ENCODE data around the gene LMLN. TPM values are rescaled to one million over a fixed set of nuclear protein-coding genes. Genes with fewer than 3 reads are reported as not detected.

Gene LMLN
- total and polyA plus RNA-seq, 2 donors (not counting 1 experiment from before 2014, with no cell fraction given), result 6.6 to 7.1 TPM

DNA sequence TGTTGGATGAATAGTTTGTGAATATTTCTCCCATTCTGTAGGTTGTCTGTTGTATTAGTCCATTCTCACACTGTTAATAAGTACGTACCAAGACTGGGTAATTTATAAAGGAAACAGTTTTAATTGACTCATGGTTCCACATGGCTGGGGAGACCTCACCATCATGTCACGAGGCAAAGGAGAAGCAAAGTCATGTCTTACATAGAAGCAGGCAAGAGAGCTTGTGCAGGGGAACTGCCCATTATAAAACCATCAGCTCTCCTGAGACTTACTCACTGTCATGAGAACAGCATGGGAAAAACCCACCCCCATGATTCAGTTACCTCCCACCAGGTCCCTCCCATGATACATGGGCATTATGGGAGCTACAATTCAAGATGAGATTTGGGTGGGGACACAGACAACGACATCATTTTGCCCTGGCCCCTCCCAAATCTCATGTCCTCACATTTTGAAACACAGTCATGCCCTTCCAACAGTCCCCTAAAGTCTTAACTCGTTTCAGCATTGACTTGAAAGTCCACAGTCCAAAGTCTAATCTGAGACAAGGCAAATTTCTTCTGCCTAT, 133.2 kb downstream of the LMLN start:
- H3K27ac ChIP-seq (ENCODE audit: insufficient read depth, low read length), result no peak overlapping the region
- H3K4me2 ChIP-seq (ENCODE audit: extremely low read depth, insufficient read depth, low read length), result no peak overlapping the region
- no peak overlapping the region for H3K9ac ChIP-seq (ENCODE audit: insufficient read depth, low read length)
- H3K27me3 ChIP-seq (ENCODE audit: control insufficient read depth, insufficient read depth, low read length), result peaks cover 6% of the 10 kb centered on the region
- no peaks in the 10 kb centered on the region for H3K9me3 ChIP-seq (ENCODE audit: control insufficient read depth, insufficient read depth, low read depth, low read length)
- no peak overlapping the region for H3K4me3 ChIP-seq (replicated peaks in 1 of 4; ENCODE audit: control extremely low read depth in 1 of 4, insufficient read depth in 1 of 4, low read depth in 3 of 4, low read length in 4 of 4)
- no peaks in the 10 kb centered on the region for H3K36me3 ChIP-seq (ENCODE audit: control insufficient read depth, insufficient read depth, low read length)
- no peak for TF ChIP-seq EZH2 (IDR thresholded peaks at IDR 0.05; ENCODE audit: low read length, missing control alignments)
- TF ChIP-seq, protein P1, sequence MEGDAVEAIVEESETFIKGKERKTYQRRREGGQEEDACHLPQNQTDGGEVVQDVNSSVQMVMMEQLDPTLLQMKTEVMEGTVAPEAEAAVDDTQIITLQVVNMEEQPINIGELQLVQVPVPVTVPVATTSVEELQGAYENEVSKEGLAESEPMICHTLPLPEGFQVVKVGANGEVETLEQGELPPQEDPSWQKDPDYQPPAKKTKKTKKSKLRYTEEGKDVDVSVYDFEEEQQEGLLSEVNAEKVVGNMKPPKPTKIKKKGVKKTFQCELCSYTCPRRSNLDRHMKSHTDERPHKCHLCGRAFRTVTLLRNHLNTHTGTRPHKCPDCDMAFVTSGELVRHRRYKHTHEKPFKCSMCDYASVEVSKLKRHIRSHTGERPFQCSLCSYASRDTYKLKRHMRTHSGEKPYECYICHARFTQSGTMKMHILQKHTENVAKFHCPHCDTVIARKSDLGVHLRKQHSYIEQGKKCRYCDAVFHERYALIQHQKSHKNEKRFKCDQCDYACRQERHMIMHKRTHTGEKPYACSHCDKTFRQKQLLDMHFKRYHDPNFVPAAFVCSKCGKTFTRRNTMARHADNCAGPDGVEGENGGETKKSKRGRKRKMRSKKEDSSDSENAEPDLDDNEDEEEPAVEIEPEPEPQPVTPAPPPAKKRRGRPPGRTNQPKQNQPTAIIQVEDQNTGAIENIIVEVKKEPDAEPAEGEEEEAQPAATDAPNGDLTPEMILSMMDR (conservative IDR thresholded peaks at IDR 0.05 in 1 of 2, IDR thresholded peaks at IDR 0.05 in 1 of 2; ENCODE audit: low read depth in 1 of 2, low read length in 2 of 2), result no peak
- no peaks in the 10 kb centered on the region for H3K79me2 ChIP-seq (ENCODE audit: control insufficient read depth, insufficient read depth, low read length)
- peaks cover 2% of the 10 kb centered on the region for H4K20me1 ChIP-seq (ENCODE audit: control insufficient read depth, extremely low read depth, insufficient read depth, low read length)
- no peak for DNase-seq (ENCODE audit: low read depth in 2 of 2)
- no peaks in the 10 kb centered on the region for H3K4me1 ChIP-seq (ENCODE audit: control insufficient read depth, extremely low read depth, insufficient read depth, low read length)
- H2AFZ ChIP-seq (ENCODE audit: low read length), result no peak overlapping the region

Other genes with a start within 250 kb of the LMLN start
- 7.7 and 13.0 TPM in 2 replicates for gene RUBCN, start 223.3 kb upstream of the LMLN start, total RNA-seq
- gene RUBCN, start 223.3 kb upstream of the LMLN start, polyA plus RNA-seq, result 15.2 and 22.3 TPM in 2 replicates
- 32.6 and 44.3 TPM in 2 replicates for gene FYTTD1, start 210.3 kb upstream of the LMLN start, total RNA-seq
- gene FYTTD1, start 210.3 kb upstream of the LMLN start, polyA plus RNA-seq, result 38.9 and 63.4 TPM in 2 replicates
- gene LRCH3, start 169.0 kb upstream of the LMLN start, total RNA-seq, result 57.5 and 87.2 TPM in 2 replicates
- 42.9 and 70.9 TPM in 2 replicates for gene LRCH3, start 169.0 kb upstream of the LMLN start, polyA plus RNA-seq
- 535 and 1,048 TPM in 2 replicates for gene RPL35A, start 10.0 kb upstream of the LMLN start, total RNA-seq
- gene RPL35A, start 10.0 kb upstream of the LMLN start, polyA plus RNA-seq, result 902 and 937 TPM in 2 replicates

Data from fibroblast of lung (primary cell).